Stimulated activated CD4-positive, alpha-beta T cell treated with anti-CD3 and anti-CD28 coated beads, Interleukin-4, amount 100 ng/mL, for 1 hour (primary cell): ENCODE results near the gene CSF3R.

ENCODE experiments used
- DNase-seq: peaks from one replicate; pipeline ENCODE4 v3.0.0-alpha.2; 2020

Gene CSF3R

GRCh38 chr1:36453600-36454388, 28.9 kb downstream of the CSF3R start:
- no peak for DNase-seq

- no peak for DNase-seq
Measured at GRCh38 chr1:36453051-36453450, 29.7 kb downstream of the CSF3R start.

GRCh38 chr1:36450919-36451305, 31.8 kb downstream of the CSF3R start:
- no peak for DNase-seq

GRCh38 chr1:36450270-36450918, 32.3 kb downstream of the CSF3R start, which contains the start of gene OSCP1:
Gene OSCP1 (minus strand): TSS chr1:36450451. CDS start chr1:36450369, 82 bp downstream.
- peak; percentile 84 for DNase-seq

GRCh38 chr1:36448530-36449056, 34.1 kb downstream of the CSF3R start:
- DNase-seq: no peak

GRCh38 chr1:36447450-36447849, 35.3 kb downstream of the CSF3R start:
- no peak for DNase-seq

GRCh38 chr1:36446746-36447145, 36.0 kb downstream of the CSF3R start:
- DNase-seq: no peak

- DNase-seq: no peak
Measured at GRCh38 chr1:36446271-36446670, 36.4 kb downstream of the CSF3R start.

- DNase-seq: no peak
Measured at GRCh38 chr1:36443297-36443696, 39.4 kb downstream of the CSF3R start.

- no peak for DNase-seq
Measured at GRCh38 chr1:36442337-36442736, 40.4 kb downstream of the CSF3R start.

GRCh38 chr1:36440646-36441045, 42.1 kb downstream of the CSF3R start:
- DNase-seq: no peak

GRCh38 chr1:36440044-36440443, 42.7 kb downstream of the CSF3R start:
- DNase-seq: no peak

GRCh38 chr1:36438715-36439114, 44.0 kb downstream of the CSF3R start:
- DNase-seq: no peak

- DNase-seq: no peak
Measured at GRCh38 chr1:36436821-36437220, 45.9 kb downstream of the CSF3R start.

- no peak for DNase-seq
Measured at GRCh38 chr1:36433102-36433501, 49.6 kb downstream of the CSF3R start.

GRCh38 chr1:36432616-36433015, 50.1 kb downstream of the CSF3R start:
- DNase-seq: no peak

GRCh38 chr1:36425791-36426190, 56.9 kb downstream of the CSF3R start:
- no peak for DNase-seq

GRCh38 chr1:36421649-36422048, 61.1 kb downstream of the CSF3R start:
- DNase-seq: no peak

GRCh38 chr1:36420836-36421317, 61.8 kb downstream of the CSF3R start:
- peak; percentile 93 for DNase-seq

GRCh38 chr1:36420409-36420808, 62.3 kb downstream of the CSF3R start:
- DNase-seq: no peak

GRCh38 chr1:36419569-36419968, 63.1 kb downstream of the CSF3R start:
- DNase-seq: no peak

- no peak for DNase-seq
Measured at GRCh38 chr1:36419140-36419539, 63.6 kb downstream of the CSF3R start.

GRCh38 chr1:36417931-36418330, 64.8 kb downstream of the CSF3R start:
- DNase-seq: no peak
